Ovary (tissue), 3 donors: Measurements from ENCODE around the gene TMED10.

ENCODE experiments used
- EP300 ChIP-seq: sonication (generic); formaldehyde crosslinking; IDR thresholded peaks from one replicate; pipeline ENCODE4 v1.6.1; 2017; ENCODE audit warnings: antibody characterized with exemption
- TF ChIP-seq, protein P1 (sequence below), 3 donors: fragments of 450-650 bp in 2 of 3; fragments of 200-600 bp in 1 of 3; IDR thresholded peaks; one replicate each; pipeline versions ENCODE4 v1.5.1 to v1.8.0; 2016 to 2022; ENCODE audit warnings: antibody characterized with exemption in 3 of 3, mild to moderate bottlenecking in 1 of 3
- donor health status: DM: no; HTN: no; CAD: no.

DNA sequence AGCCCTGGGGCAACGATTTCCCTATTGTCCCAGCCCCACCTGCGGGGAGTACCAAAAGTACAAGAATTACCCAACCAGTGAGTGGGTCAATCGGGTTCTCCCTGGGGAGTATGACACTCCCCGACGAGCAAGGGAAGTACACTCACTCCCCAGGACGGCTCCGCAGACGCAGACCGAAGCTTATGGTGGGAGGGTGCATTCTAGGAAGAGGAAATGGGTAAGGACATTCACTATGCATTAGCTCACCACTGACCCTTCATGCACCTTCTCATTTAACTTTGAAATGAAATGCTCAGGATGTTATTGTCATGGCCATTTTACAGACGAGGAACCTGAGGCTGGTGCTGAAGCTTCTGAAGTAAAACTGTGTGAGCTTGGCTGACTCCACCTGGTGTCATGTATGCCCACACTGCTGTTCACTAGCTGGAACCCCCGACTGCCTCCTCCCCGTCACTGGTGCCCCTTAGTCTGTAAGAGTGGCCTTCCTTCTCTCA is 45.8 kb upstream of the TMED10 start:
- TF ChIP-seq, protein P1, sequence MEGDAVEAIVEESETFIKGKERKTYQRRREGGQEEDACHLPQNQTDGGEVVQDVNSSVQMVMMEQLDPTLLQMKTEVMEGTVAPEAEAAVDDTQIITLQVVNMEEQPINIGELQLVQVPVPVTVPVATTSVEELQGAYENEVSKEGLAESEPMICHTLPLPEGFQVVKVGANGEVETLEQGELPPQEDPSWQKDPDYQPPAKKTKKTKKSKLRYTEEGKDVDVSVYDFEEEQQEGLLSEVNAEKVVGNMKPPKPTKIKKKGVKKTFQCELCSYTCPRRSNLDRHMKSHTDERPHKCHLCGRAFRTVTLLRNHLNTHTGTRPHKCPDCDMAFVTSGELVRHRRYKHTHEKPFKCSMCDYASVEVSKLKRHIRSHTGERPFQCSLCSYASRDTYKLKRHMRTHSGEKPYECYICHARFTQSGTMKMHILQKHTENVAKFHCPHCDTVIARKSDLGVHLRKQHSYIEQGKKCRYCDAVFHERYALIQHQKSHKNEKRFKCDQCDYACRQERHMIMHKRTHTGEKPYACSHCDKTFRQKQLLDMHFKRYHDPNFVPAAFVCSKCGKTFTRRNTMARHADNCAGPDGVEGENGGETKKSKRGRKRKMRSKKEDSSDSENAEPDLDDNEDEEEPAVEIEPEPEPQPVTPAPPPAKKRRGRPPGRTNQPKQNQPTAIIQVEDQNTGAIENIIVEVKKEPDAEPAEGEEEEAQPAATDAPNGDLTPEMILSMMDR (IDR thresholded peaks at IDR 0.05) = no peak
- no peak for TF ChIP-seq EP300
